ENCODE data around the gene EFCAB13.
A peak's percentile ranks its signal among the peaks of the same experiment; 100 is the strongest.

Gene EFCAB13

DNA sequence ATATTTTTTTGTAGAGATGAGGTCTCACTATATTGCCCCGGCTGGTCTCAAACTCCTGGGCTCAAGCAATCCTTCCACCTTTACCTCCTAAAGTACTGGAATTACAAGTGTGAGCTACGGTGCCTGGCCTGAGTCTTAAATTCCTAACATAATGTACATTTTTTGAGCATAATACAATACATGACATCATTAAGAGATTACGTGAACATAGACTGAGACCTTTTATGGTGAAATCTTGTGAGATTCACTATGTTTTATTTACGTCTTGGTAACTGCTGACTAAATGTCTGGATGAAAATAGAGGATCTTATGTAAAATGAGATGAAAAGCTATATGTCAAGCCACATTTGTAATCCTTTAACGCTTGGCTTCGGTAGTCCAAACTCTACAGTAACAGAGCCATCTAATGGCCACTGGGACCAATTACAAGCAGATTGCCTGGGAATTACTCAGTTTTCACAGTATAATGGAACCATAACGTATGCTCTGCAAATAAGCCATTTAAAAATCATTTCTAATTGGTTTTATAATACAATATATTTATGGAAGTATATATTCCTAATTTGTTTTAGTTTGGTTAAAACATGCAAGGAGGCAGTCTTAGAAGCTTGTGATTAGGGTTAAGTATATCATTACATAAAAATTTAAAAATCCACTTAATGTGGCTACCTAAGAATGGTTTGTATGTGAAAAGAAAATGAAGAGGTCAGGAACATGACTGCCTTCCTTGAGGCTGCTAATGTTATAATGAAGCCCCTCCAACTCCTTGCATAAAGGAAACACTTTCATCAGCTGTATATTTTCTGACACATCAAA lies 8.1 kb upstream of the EFCAB13 start (continued):
- TF ChIP-seq, protein P1, sequence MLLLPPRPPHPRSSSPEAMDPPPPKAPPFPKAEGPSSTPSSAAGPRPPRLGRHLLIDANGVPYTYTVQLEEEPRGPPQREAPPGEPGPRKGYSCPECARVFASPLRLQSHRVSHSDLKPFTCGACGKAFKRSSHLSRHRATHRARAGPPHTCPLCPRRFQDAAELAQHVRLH (tag by site-specific recombination; IDR thresholded peaks at IDR 0.05): no peak
- TF ChIP-seq ZNF660 (tag by site-specific recombination; IDR thresholded peaks at IDR 0.05): peak; percentile 77; the same call in 1 of the 2 replicates
- TF ChIP-seq ZNF274 (IDR thresholded peaks at IDR 0.05; ENCODE audit: low read length): no peak
- no peak for TF ChIP-seq ZNF274 (tag by site-specific recombination; IDR thresholded peaks at IDR 0.05; ENCODE audit: borderline replicate concordance)
- no peak for TF ChIP-seq GLIS2 (tag by site-specific recombination; IDR thresholded peaks at IDR 0.05)
- TF ChIP-seq, protein P2, sequence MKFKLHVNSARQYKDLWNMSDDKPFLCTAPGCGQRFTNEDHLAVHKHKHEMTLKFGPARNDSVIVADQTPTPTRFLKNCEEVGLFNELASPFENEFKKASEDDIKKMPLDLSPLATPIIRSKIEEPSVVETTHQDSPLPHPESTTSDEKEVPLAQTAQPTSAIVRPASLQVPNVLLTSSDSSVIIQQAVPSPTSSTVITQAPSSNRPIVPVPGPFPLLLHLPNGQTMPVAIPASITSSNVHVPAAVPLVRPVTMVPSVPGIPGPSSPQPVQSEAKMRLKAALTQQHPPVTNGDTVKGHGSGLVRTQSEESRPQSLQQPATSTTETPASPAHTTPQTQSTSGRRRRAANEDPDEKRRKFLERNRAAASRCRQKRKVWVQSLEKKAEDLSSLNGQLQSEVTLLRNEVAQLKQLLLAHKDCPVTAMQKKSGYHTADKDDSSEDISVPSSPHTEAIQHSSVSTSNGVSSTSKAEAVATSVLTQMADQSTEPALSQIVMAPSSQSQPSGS (tag by site-specific recombination; IDR thresholded peaks at IDR 0.05; ENCODE audit: low read depth): peak; percentile 89
- no peak for TF ChIP-seq PRDM1 (tag by site-specific recombination; IDR thresholded peaks at IDR 0.05)
- no peak for TF ChIP-seq ZNF791 (tag by site-specific recombination; IDR thresholded peaks at IDR 0.05)
- TF ChIP-seq, protein P3, sequence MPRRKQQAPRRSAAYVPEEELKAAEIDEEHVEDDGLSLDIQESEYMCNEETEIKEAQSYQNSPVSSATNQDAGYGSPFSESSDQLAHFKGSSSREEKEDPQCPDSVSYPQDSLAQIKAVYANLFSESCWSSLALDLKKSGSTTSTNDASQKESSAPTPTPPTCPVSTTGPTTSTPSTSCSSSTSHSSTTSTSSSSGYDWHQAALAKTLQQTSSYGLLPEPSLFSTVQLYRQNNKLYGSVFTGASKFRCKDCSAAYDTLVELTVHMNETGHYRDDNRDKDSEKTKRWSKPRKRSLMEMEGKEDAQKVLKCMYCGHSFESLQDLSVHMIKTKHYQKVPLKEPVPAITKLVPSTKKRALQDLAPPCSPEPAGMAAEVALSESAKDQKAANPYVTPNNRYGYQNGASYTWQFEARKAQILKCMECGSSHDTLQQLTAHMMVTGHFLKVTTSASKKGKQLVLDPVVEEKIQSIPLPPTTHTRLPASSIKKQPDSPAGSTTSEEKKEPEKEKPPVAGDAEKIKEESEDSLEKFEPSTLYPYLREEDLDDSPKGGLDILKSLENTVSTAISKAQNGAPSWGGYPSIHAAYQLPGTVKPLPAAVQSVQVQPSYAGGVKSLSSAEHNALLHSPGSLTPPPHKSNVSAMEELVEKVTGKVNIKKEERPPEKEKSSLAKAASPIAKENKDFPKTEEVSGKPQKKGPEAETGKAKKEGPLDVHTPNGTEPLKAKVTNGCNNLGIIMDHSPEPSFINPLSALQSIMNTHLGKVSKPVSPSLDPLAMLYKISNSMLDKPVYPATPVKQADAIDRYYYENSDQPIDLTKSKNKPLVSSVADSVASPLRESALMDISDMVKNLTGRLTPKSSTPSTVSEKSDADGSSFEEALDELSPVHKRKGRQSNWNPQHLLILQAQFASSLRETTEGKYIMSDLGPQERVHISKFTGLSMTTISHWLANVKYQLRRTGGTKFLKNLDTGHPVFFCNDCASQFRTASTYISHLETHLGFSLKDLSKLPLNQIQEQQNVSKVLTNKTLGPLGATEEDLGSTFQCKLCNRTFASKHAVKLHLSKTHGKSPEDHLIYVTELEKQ (tag by site-specific recombination; IDR thresholded peaks at IDR 0.05; ENCODE audit: borderline replicate concordance): no peak
- no peak for TF ChIP-seq ZNF600 (tag by site-specific recombination; IDR thresholded peaks at IDR 0.05)

- Histone ChIP-seq H3K4me1 (ENCODE audit: control insufficient read depth, insufficient read depth, low read length) (no peaks in the 10 kb centered on the region), H3K36me3 (ENCODE audit: control insufficient read depth in 2 of 2, insufficient read depth in 1 of 2, low read length in 2 of 2) (no peaks in the 10 kb centered on the region), H3K9me3 (ENCODE audit: control insufficient read depth, insufficient read depth, low read depth, low read length) (no peaks in the 10 kb centered on the region), H3K27ac (ENCODE audit: extremely low read depth, low read depth, low read length) (no peak overlapping the region), H3K4me3 (ENCODE audit: low read depth, low read length) (no peak overlapping the region)
- TF ChIP-seq ZNF510 (tag by site-specific recombination; IDR thresholded peaks at IDR 0.05; ENCODE audit: insufficient replicate concordance) (no peak), ZNF133 (tag by site-specific recombination; IDR thresholded peaks at IDR 0.05) (no peak), ZNF404 (tag by site-specific recombination; IDR thresholded peaks at IDR 0.05) (no peak), ZNF223 (tag by site-specific recombination; IDR thresholded peaks at IDR 0.05) (no peak), ZNF114 (tag by site-specific recombination; IDR thresholded peaks at IDR 0.05) (no peak), YY2 (tag by site-specific recombination; IDR thresholded peaks at IDR 0.05) (no peak), BCL6B (tag by site-specific recombination; IDR thresholded peaks at IDR 0.05) (no peak), ZNF792 (tag by site-specific recombination; IDR thresholded peaks at IDR 0.05) (no peak), ZNF610 (tag by site-specific recombination; IDR thresholded peaks at IDR 0.05; ENCODE audit: borderline replicate concordance) (no peak), ZNF394 (tag by site-specific recombination; IDR thresholded peaks at IDR 0.05; ENCODE audit: borderline replicate concordance) (no peak), ZNF37A (tag by site-specific recombination; IDR thresholded peaks at IDR 0.05) (no peak), ZNF654 (tag by site-specific recombination; IDR thresholded peaks at IDR 0.05; ENCODE audit: low read depth) (no peak)
- TF ChIP-seq, protein P4, sequence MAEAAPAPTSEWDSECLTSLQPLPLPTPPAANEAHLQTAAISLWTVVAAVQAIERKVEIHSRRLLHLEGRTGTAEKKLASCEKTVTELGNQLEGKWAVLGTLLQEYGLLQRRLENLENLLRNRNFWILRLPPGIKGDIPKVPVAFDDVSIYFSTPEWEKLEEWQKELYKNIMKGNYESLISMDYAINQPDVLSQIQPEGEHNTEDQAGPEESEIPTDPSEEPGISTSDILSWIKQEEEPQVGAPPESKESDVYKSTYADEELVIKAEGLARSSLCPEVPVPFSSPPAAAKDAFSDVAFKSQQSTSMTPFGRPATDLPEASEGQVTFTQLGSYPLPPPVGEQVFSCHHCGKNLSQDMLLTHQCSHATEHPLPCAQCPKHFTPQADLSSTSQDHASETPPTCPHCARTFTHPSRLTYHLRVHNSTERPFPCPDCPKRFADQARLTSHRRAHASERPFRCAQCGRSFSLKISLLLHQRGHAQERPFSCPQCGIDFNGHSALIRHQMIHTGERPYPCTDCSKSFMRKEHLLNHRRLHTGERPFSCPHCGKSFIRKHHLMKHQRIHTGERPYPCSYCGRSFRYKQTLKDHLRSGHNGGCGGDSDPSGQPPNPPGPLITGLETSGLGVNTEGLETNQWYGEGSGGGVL (tag by site-specific recombination; IDR thresholded peaks at IDR 0.05): no peak
- ChIA-PET POLR2A (interaction anchor here (0.6 to 2.1 kb wide), 3 partner anchors 76 to 377 kb away, joined by 3 to 5 read pairs (median 3); no protein-coding TSS in a partner anchor), CTCF (interaction anchor here (0.7 to 4.7 kb wide), 27 partner anchors 9 to 374 kb away, joined by 3 to 164 read pairs (median 6); partner anchors contain the start of gene ITGB3)
Measured at GRCh38 chr17:47316311-47316710, 7.4 kb upstream of the EFCAB13 start.

Measured in HEK293 (cell line).